ENCODE measurements around the gene OR8B8.
"Not testable (repeated sequence)": the region's sequence is repeated elsewhere in the genome, so short reads cannot be mapped to it uniquely, and the experiment has no call there.

The OR8B8 gene

DNA sequence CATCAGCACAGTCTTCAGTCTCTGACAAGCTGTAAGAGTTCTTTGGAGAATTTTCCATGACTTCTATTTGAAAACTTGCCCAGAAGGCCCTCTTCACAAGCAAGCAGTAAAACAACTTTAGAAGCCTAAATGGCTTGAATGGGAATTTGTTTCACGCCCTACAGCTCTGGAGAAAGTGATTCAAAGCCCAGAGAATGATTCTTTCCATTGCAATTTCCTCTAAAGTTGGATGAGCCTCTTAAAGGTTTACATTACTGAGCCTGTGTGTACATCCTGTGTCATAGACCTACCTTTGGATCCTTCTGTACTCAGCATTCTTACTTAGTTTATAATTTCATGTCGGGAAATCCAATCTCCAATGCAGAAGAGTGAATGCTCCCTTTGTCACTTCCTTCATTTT, 39.9 kb downstream of the OR8B8 start:
- H3K4me1 ChIP-seq: no peaks in the 10 kb centered on the region

DNA sequence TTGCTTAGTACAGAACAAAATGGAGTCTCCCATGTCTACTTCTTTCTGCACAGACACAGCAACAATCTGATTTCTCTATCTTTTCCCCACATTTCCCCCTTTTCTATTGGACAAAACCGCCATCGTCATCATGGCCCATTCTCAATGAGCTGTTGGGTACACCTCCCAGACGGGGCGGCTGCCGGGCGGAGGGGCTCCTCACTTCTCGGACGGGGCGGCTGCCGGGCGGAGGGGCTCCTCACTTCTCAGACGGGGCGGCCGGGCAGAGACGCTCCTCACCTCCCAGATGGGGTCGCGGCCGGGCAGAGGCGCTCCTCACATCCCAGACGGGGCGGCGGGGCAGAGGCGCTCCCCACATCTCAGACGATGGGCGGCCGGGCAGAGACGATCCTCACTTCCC, 42.3 kb downstream of the OR8B8 start:
- not testable (repeated sequence) for H3K36me3 ChIP-seq; H3K9me3 ChIP-seq; DNase-seq; H3K4me3 ChIP-seq (ENCODE audit: low read depth, low read length); H3K4me1 ChIP-seq
- H3K27me3 ChIP-seq: peaks cover 21% of the 10 kb centered on the region

More for the DNA sequence above, 39.9 kb downstream of the OR8B8 start:
- TF ChIP-seq, protein P1, sequence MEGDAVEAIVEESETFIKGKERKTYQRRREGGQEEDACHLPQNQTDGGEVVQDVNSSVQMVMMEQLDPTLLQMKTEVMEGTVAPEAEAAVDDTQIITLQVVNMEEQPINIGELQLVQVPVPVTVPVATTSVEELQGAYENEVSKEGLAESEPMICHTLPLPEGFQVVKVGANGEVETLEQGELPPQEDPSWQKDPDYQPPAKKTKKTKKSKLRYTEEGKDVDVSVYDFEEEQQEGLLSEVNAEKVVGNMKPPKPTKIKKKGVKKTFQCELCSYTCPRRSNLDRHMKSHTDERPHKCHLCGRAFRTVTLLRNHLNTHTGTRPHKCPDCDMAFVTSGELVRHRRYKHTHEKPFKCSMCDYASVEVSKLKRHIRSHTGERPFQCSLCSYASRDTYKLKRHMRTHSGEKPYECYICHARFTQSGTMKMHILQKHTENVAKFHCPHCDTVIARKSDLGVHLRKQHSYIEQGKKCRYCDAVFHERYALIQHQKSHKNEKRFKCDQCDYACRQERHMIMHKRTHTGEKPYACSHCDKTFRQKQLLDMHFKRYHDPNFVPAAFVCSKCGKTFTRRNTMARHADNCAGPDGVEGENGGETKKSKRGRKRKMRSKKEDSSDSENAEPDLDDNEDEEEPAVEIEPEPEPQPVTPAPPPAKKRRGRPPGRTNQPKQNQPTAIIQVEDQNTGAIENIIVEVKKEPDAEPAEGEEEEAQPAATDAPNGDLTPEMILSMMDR (IDR thresholded peaks at IDR 0.05; ENCODE audit: low read depth, low read length): no peak
- Histone ChIP-seq H3K9me3 (no peaks in the 10 kb centered on the region), H3K27me3 (peaks cover 27% of the 10 kb centered on the region), H3K36me3 (no peaks in the 10 kb centered on the region), H3K4me3 (ENCODE audit: low read depth, low read length) (no peak overlapping the region)
- DNase-seq: no peak

GRCh38 chr11:124402326-124402922, 43.1 kb downstream of the OR8B8 start:
- peak; percentile 81 for DNase-seq
- peaks cover 15% of the 10 kb centered on the region for H3K27me3 ChIP-seq
- no peak overlapping the region for H3K4me3 ChIP-seq (ENCODE audit: low read depth, low read length)
- TF ChIP-seq, protein P1 (IDR thresholded peaks at IDR 0.05; ENCODE audit: low read depth, low read length): peak; percentile 91
- no peaks in the 10 kb centered on the region for H3K36me3 ChIP-seq
- no peaks in the 10 kb centered on the region for H3K4me1 ChIP-seq
- H3K9me3 ChIP-seq: no peaks in the 10 kb centered on the region

DNA sequence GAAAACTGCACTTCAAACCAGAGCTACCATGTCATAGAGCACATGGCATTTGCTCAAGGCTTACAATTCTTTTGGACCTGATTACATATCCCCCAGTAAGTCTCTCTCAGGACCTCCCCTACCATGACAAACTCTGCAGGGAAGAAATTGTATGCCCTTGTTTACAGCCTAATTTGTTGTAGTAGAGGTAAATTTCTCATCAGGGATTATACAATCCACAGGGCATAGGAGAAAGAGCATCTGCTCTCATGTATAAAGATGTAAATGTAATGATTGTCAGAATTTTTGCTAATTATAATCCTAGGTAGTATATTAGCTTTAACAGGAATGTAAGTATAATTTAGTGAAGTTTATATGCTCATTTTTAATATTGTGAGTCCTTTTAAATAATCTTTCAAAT, 46.6 kb downstream of the OR8B8 start, which contains the start of gene OR8B3:
OR8B3 (minus strand) TSS at position 101 of the 400 bp plus-strand sequence. CDS start 1,673 bp downstream, outside the sequence.
- no peak for DNase-seq
- no peaks in the 10 kb centered on the region for H3K4me1 ChIP-seq
- H3K9me3 ChIP-seq: no peaks in the 10 kb centered on the region

GRCh38 chr11:124396847-124397246, 48.6 kb downstream of the OR8B8 start:
- not testable (repeated sequence) for H3K9me3 ChIP-seq; H3K36me3 ChIP-seq; H3K27me3 ChIP-seq; H3K4me3 ChIP-seq (ENCODE audit: low read depth, low read length); H3K4me1 ChIP-seq; DNase-seq

More for the DNA sequence above, 46.6 kb downstream of the OR8B8 start, which contains the start of gene OR8B3:
- TF ChIP-seq, protein P1 (IDR thresholded peaks at IDR 0.05; ENCODE audit: low read depth, low read length): no peak
- Histone ChIP-seq H3K36me3 (no peaks in the 10 kb centered on the region), H3K4me3 (ENCODE audit: low read depth, low read length) (no peak within 1 kb of the TSS), H3K27me3 (no peaks in the 10 kb centered on the region)

DNA sequence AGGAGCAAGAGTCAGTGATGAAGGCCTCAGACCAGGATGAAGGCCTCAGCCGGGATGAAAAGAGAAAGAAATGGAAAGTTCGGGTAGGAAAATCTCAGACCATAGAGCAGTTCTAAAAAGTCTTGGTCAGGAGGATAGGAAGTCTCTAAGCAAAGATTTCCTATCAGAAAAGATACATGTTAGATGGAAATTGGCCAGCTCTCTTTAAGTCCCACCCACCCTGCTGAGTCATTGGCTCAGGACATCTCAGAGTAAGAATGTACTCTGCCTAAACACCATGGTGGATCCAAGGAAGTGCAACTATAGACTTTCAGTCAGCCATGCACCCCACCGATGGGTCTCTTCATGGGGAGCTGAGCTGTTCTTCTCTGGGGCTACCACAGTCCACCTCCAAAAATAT, 51.1 kb downstream of the OR8B8 start:
- Histone ChIP-seq H3K4me1 (no peaks in the 10 kb centered on the region), H3K9me3 (no peaks in the 10 kb centered on the region), H3K36me3 (no peaks in the 10 kb centered on the region), H3K27me3 (no peaks in the 10 kb centered on the region), H3K4me3 (ENCODE audit: low read depth, low read length) (no peak overlapping the region)
- TF ChIP-seq, protein P1 (IDR thresholded peaks at IDR 0.05; ENCODE audit: low read depth, low read length): no peak
- no peak for DNase-seq
